ENCODE data around the gene MBNL3.

The MBNL3 gene

DNA sequence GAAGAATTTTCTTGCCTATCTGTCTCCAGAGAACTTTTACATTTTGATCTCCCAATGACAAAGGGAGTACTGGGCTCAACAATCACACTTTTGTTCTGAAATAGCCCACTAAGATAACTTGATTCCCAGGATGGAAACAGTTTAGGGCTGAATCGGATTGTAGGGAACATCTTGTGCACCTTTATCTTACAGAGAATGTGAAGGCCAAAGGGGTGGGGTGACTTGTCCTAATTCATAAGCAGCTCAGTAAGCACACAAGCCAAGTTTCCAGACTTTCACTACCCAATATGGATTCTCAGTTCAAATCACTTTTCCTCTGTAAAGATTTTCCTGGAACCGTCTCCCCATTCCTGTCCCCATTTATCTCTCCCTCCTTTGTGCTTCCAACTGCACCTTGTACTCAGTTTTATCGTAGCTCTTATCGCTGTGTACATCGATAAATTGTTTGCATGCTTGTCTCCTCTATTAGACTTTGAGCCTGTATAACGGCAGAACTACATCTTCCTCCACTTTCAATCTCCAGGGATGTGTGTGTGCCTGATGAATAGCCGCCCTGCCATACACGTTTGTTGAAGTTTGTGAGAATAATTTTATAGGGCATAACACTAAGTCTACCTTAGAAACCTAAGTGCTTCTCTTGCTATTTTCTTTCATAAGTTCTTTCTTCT lies 77.4 kb downstream of the MBNL3 start:
- no peak for DNase-seq

GRCh38 chrX:132409780-132410556 lies 78.9 kb downstream of the MBNL3 start:
- DNase-seq, result no peak

DNA sequence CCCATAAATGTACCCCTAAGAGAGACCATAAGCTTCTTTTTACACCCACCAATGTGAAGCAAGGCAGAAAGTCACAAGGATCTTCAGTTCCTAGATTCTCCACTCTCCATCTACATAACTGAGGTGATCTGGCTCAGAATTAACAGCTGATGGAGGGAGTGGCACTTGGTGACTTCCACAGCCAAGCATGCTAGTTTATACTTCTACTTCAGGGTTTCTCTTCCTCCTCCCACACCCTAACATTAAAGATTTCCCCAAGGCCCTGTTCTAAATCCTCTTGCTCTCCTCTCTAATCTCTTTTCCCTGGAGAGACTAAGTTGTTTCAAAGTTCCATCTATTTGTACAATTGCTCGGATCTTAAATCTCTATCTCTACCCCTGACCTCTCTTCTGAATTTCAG lies 81.1 kb downstream of the MBNL3 start:
- no peak for DNase-seq

- DNase-seq, result no peak
Observed at GRCh38 chrX:132406106-132406505, 82.7 kb downstream of the MBNL3 start.

GRCh38 chrX:132404266-132404665 lies 84.6 kb downstream of the MBNL3 start:
- DNase-seq, result no peak

GRCh38 chrX:132401935-132402334 lies 86.9 kb downstream of the MBNL3 start:
- DNase-seq, result no peak

DNA sequence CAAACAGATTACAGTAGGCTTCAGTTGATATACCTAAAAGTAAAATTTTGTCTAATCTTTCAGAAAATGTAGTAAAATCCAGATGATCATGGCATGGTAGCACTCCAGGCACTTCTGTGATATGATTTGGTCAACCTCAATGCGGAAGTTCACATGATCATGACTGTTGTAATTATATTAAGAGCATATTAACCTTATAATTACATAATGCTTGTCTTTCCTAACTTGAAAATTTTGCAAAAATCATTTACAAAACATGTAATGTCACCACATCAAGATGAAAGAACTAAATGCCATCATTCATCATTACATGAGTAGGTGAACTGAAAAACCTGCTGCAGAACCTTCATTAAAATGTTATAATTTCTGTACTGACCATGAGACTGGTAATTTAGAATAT lies 88.1 kb downstream of the MBNL3 start:
- DNase-seq, result no peak

DNA sequence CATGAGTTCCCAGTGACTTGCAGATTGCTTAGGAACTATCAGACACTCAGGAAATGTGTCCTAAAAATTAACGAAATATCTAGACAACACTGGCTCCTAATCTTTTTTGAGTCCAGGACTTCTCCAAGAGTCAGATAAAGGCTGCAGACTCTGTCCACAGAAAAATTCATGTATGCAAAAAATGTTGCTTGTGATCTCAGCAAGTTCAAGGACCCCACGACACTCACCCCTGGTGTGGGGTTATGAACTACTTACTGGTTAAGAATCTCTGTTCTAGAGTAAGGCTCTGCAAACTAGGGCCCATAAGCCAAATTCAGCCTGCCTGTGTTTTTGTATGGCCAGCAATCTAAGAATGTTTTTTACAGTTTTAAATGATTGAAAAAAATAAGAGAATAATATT lies 93.2 kb downstream of the MBNL3 start:
- no peak for DNase-seq

GRCh38 chrX:132395026-132395425 lies 93.8 kb downstream of the MBNL3 start:
- DNase-seq, result no peak

DNA sequence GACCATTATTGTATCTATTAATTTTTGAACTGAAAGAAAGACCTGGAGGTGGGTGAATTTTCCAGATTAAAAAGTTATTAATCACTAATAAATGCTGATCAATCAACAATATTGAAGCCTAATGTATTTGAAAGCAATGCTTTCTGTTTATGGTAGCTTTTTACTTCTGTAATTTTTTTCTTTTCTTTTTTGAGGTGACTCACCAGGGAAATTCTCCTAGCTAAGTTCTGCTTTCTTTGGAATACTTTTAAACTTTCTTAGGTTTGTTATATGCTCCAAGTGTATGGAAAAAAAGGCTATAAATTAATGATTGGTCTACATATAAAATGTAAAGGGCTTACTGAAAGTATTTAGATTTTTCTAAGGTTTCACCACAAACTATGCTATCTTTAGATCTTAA lies 94.2 kb downstream of the MBNL3 start:
- DNase-seq, result no peak

GRCh38 chrX:132393992-132394391 lies 94.8 kb downstream of the MBNL3 start:
- DNase-seq, result no peak

- no peak for DNase-seq
Observed at GRCh38 chrX:132393485-132393884, 95.4 kb downstream of the MBNL3 start.

- no peak for DNase-seq
Observed at GRCh38 chrX:132393085-132393484, 95.8 kb downstream of the MBNL3 start.

DNA sequence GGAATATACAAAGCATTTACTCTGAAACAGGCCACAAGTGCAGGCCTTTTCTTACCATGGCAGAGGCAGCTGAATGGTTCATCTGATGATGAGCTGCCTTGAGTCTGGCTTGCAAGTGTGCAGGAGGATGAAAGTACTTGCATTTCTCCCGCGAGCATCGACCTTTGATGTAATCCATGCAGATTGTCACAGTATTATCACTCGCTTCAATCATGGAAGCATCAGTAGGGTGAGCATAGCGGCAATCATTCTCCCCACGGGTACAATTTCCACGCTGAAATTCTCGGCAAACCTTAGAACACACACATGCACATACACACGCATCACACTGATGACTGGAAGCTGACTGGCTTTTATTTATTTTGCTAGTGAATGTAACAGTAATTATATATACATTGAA lies 98.0 kb downstream of the MBNL3 start:
- DNase-seq, result no peak

- no peak for DNase-seq
Observed at GRCh38 chrX:132389480-132389879, 99.4 kb downstream of the MBNL3 start.

DNA sequence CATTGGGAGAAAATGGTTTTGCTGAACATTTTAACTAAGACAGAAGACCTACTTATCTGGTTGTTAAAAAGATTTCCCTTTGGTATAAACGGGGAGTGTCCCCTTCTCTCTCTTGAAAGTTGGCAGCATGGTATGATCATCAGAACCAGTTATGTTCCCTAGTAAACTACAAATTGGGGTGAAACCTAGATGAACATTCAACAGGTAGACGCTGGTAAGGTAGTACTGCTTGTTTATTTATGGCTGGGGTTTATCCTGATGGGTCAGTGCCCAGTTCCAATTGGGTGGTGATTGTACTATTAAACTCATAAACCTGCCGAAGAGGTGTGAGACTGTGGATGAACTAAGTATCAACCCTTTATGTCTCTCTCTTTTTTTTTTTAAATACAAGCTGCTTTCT lies 100.5 kb downstream of the MBNL3 start:
- no peak for DNase-seq

DNA sequence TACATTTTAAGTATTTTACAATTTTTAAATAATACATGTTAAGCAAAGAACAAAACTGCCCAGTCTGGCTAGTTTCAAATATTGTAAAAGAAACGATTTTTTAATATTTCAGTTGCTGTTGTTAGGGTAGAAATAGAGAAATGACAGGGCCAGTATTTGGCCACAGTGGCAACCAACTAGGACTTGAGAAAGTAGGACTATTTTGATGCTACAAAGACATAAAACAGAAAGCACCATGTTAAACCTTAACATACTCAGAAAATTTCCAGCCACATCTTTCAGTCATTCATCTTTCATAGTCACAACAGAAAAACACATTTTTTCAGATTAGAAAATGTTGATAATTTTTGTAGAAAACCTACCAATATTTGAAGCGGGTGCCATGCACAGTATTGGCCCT lies 104.5 kb downstream of the MBNL3 start:
- no peak for DNase-seq

- DNase-seq, result no peak
Observed at GRCh38 chrX:132382068-132382467, 106.8 kb downstream of the MBNL3 start.

- DNase-seq, result no peak
Observed at GRCh38 chrX:132378281-132378680, 110.6 kb downstream of the MBNL3 start.

DNA sequence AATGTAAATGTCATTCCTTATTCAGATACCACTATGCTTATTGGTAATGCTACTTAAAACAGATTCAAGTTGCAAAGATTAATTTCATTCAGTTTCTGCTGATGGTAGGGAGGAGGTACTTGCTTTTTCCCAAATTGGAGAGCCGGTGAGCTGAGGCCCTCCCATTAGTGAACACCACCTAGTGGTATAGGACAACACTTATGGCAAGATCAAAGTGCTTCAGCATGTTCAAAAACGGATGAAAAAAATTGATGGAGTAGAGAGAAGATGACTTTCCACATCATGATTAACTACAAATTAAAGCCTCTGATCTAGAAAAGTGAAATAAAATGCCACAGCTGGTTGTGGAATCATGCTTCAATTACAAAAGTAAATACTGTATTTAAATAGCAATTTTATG lies 112.9 kb downstream of the MBNL3 start:
- DNase-seq, result no peak

- no peak for DNase-seq
Observed at GRCh38 chrX:132373610-132374009, 115.2 kb downstream of the MBNL3 start.

GRCh38 chrX:132369617-132370326 lies 119.1 kb downstream of the MBNL3 start:
- DNase-seq, result no peak

DNA sequence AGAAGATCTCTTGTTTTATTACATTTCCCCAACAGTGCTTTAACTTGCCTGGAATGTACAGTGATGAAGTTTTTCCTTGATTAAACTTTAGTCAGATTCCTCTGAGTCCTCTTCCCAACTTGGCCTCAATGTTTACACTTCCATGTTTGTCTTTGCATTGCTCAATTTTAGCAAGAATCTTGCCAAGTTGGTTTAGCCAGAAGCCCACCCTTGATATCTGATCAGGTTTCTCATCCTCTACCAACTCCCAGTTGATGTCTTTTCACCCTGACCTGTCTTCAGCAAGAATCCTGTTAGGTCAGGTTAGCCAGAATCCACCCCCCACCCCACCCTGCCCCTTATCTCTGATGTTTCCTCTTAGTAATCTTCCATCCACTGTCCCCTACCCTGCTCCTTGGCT lies 120.9 kb downstream of the MBNL3 start:
- no peak for DNase-seq

DNA sequence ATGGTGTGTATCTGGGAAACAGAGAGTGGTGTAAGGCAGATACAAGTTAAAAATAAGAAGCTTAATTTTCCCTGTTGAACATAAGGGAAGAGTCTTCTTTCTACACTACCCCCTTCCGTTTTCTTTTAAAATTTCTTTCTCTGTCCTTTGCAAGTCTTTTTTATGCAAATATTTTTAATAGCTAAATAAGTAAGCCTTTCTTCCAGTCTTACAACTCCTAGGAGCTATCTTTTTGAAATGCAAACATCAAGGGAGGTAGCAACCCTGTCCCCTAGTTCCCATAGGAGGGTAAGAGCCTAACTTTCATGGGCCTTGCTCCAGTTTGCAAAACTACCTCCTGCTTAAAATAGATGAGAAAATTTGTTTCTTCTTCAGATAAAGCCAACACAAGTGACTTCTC lies 121.5 kb downstream of the MBNL3 start:
- no peak for DNase-seq

Data from stimulated activated naive CD4-positive, alpha-beta T cell treated with Interleukin-2 at 50 U/mL for 16 hours (primary cell).